ENCODE data around the gene TCAF1.

The TCAF1 gene

GRCh38 chr7:143924851-143925250, 22.9 kb upstream of the TCAF1 start:
- Histone ChIP-seq H3K36me3 (replicated peaks; ENCODE audit: insufficient read depth, low read length) (no peaks in the 10 kb centered on the region), H2AFZ (ENCODE audit: low read length) (no peak overlapping the region), H3K4me1 (ENCODE audit: low read length) (no peaks in the 10 kb centered on the region), H3K4me3 (ENCODE audit: low read length) (no peak overlapping the region), H3K4me2 (ENCODE audit: low read depth, low read length) (no peak overlapping the region), H4K20me1 (ENCODE audit: insufficient read depth, low read length) (no peaks in the 10 kb centered on the region), H3K9me2 (replicated peaks; ENCODE audit: insufficient read depth, low read length) (no peaks in the 10 kb centered on the region), H3K79me2 (ENCODE audit: low read length) (no peaks in the 10 kb centered on the region), H3K27ac (ENCODE audit: low read length) (no peak overlapping the region), H3K9me3 (replicated peaks; ENCODE audit: insufficient read depth, low read length) (no peaks in the 10 kb centered on the region), H3K27me3 (replicated peaks; ENCODE audit: insufficient read depth, low read length) (no peaks in the 10 kb centered on the region), H3K9ac (ENCODE audit: low read length) (no peak overlapping the region), H3F3A (ENCODE audit: insufficient read depth, low read length) (no peaks in the 10 kb centered on the region)
- DNase-seq, result no peak
- TF ChIP-seq CTCF (IDR thresholded peaks at IDR 0.05; ENCODE audit: low read length), result no peak
- TF ChIP-seq EZH2phosphoT487 (IDR thresholded peaks at IDR 0.05; ENCODE audit: low read length), result no peak
- TF ChIP-seq EZH2 (optimal IDR thresholded peaks at IDR 0.05; ENCODE audit: low read depth, low read length), result no peak

- Histone ChIP-seq H3K4me2 (ENCODE audit: low read depth, low read length) (no peak overlapping the region), H3K79me2 (ENCODE audit: low read length) (no peaks in the 10 kb centered on the region), H3K27ac (ENCODE audit: low read length) (no peak overlapping the region), H4K20me1 (ENCODE audit: insufficient read depth, low read length) (no peaks in the 10 kb centered on the region), H3K9me3 (replicated peaks; ENCODE audit: insufficient read depth, low read length) (no peaks in the 10 kb centered on the region), H3K9me2 (replicated peaks; ENCODE audit: insufficient read depth, low read length) (no peaks in the 10 kb centered on the region), H3F3A (ENCODE audit: insufficient read depth, low read length) (no peaks in the 10 kb centered on the region), H2AFZ (ENCODE audit: low read length) (no peak overlapping the region), H3K36me3 (replicated peaks; ENCODE audit: insufficient read depth, low read length) (no peaks in the 10 kb centered on the region), H3K27me3 (replicated peaks; ENCODE audit: insufficient read depth, low read length) (no peaks in the 10 kb centered on the region), H3K4me1 (ENCODE audit: low read length) (no peaks in the 10 kb centered on the region), H3K9ac (ENCODE audit: low read length) (no peak overlapping the region), H3K4me3 (ENCODE audit: low read length) (no peak overlapping the region)
- no peak for TF ChIP-seq EZH2 (optimal IDR thresholded peaks at IDR 0.05; ENCODE audit: low read depth, low read length)
- no peak for TF ChIP-seq CTCF (IDR thresholded peaks at IDR 0.05; ENCODE audit: low read length)
- TF ChIP-seq EZH2phosphoT487 (IDR thresholded peaks at IDR 0.05; ENCODE audit: low read length), result no peak
- no peak for DNase-seq
Observed at GRCh38 chr7:143914938-143915652, 13.1 kb upstream of the TCAF1 start.

GRCh38 chr7:143913945-143914615, 12.1 kb upstream of the TCAF1 start:
- Histone ChIP-seq H3K27ac (ENCODE audit: low read length) (no peak overlapping the region), H3K4me3 (ENCODE audit: low read length) (no peak overlapping the region), H3F3A (ENCODE audit: insufficient read depth, low read length) (no peaks in the 10 kb centered on the region), H3K9ac (ENCODE audit: low read length) (no peak overlapping the region), H2AFZ (ENCODE audit: low read length) (no peak overlapping the region), H3K9me2 (replicated peaks; ENCODE audit: insufficient read depth, low read length) (no peaks in the 10 kb centered on the region), H3K36me3 (replicated peaks; ENCODE audit: insufficient read depth, low read length) (no peaks in the 10 kb centered on the region), H4K20me1 (ENCODE audit: insufficient read depth, low read length) (no peaks in the 10 kb centered on the region), H3K4me2 (ENCODE audit: low read depth, low read length) (no peak overlapping the region), H3K4me1 (ENCODE audit: low read length) (no peaks in the 10 kb centered on the region), H3K9me3 (replicated peaks; ENCODE audit: insufficient read depth, low read length) (no peaks in the 10 kb centered on the region), H3K79me2 (ENCODE audit: low read length) (no peaks in the 10 kb centered on the region), H3K27me3 (replicated peaks; ENCODE audit: insufficient read depth, low read length) (no peaks in the 10 kb centered on the region)
- TF ChIP-seq EZH2phosphoT487 (IDR thresholded peaks at IDR 0.05; ENCODE audit: low read length) (no peak), EZH2 (optimal IDR thresholded peaks at IDR 0.05; ENCODE audit: low read depth, low read length) (no peak), CTCF (IDR thresholded peaks at IDR 0.05; ENCODE audit: low read length) (no peak)
- DNase-seq, result no peak
